Smooth muscle cell (in vitro differentiated cells): Measurements from ENCODE around the gene ACAP2. TPM values are rescaled to one million over a fixed set of nuclear protein-coding genes. Genes with fewer than 3 reads are reported as not detected.

Source experiments
- DNase-seq: peaks from one replicate; lab custom pipeline; 2025; ENCODE audit not compliant: unreplicated experiment; lab: John Stamatoyannopoulos, UW
- H2AFZ ChIP-seq: fragments of 200-600 bp; sonication (generic); 2 replicates; pipeline ENCODE4 v1.6.0; 2016; ENCODE audit warnings: antibody characterized with exemption, low read depth, mild to moderate bottlenecking
- H3F3A ChIP-seq: fragments of 200-600 bp; sonication (generic); 2 replicates; pipeline ENCODE4 v1.6.0; 2017; ENCODE audit warnings: antibody characterized with exemption, low read depth
- H3K27ac ChIP-seq: fragments of 200-600 bp; sonication (generic); 2 replicates; pipeline ENCODE4 v1.5.1; 2016; ENCODE audit warnings: low read depth, mild to moderate bottlenecking
- H3K27me3 ChIP-seq: fragments of 200-600 bp; sonication (generic); 2 replicates; pipeline ENCODE4 v1.6.1; 2016; ENCODE audit warnings: low read depth, mild to moderate bottlenecking
- H3K36me3 ChIP-seq: fragments of 200-600 bp; sonication (generic); 2 replicates; pipeline ENCODE4 v1.5.1; 2016; ENCODE audit warnings: low read depth
- H3K4me1 ChIP-seq: fragments of 200-600 bp; sonication (generic); 2 replicates; pipeline ENCODE4 v1.5.1; 2016; ENCODE audit warnings: low read depth
- H3K4me2 ChIP-seq: fragments of 200-600 bp; sonication (generic); 2 replicates; pipeline ENCODE4 v1.6.0; 2016; ENCODE audit warnings: mild to moderate bottlenecking
- H3K4me3 ChIP-seq: fragments of 200-600 bp; sonication (generic); 2 replicates; pipeline ENCODE4 v1.5.1; 2016; ENCODE audit warnings: mild to moderate bottlenecking
- H3K79me2 ChIP-seq: fragments of 200-600 bp; sonication (generic); 2 replicates; pipeline ENCODE4 v1.6.0; 2016; ENCODE audit warnings: low read depth, mild to moderate bottlenecking
- H3K9ac ChIP-seq: fragments of 200-600 bp; sonication (generic); 2 replicates; pipeline ENCODE4 v1.6.0; 2016; ENCODE audit warnings: low read depth
- H3K9me3 ChIP-seq: fragments of 200-600 bp; sonication (generic); replicated peaks from 2 replicates; pipeline ENCODE4 v1.5.1; 2016; ENCODE audit warnings: low read depth
- H4K20me1 ChIP-seq: fragments of 200-600 bp; sonication (generic); 2 replicates; pipeline ENCODE4 v1.6.0; 2016; ENCODE audit warnings: low read depth
- WGBS: methylation state at CpG from one replicate; pipeline ENCODE4 v1.1.7; 2016; ENCODE audit warnings: low lambda C conversion rate; 5-methylcytosine and 5-hydroxymethylcytosine counted together
- polyA plus RNA-seq: library from polyadenylated mRNA; unstranded; fragments of >200 nt; fragmentation: Nextera tagmentation; extraction: Ambion mirVana; gene quantifications from 2 replicates; pipeline ENCODE4 v1.2.1, GENCODE V29; 2016
- total RNA-seq: library from RNA; depleted of rRNA; stranded (reverse); fragments of >200 nt; gene quantifications from 2 replicates; pipeline ENCODE4 v1.2.3, GENCODE V29; 2014
- TF ChIP-seq, protein P1 (sequence below): fragments of 200-600 bp; sonication (generic); IDR thresholded peaks from 2 replicates; pipeline ENCODE4 v1.5.1; 2017; ENCODE audit warnings: borderline replicate concordance, mild to moderate bottlenecking, antibody characterized with exemption; ENCODE audit not compliant: insufficient read depth, poor library complexity, severe bottlenecking

The ACAP2 gene
- total and polyA plus RNA-seq, 2 experiments from 2014 or later: 19.8 to 41.8 TPM

GRCh38 chr3:195443391-195443989, 670 bp upstream of the ACAP2 start:
- WGBS: 49% methylated on average over 6 of the region's 6 CpGs
- H3K4me2 ChIP-seq: peak overlapping the region; percentile 80
- peaks cover 33% of the 10 kb centered on the region for H4K20me1 ChIP-seq
- H3K36me3 ChIP-seq: no peaks in the 10 kb centered on the region
- no peaks in the 10 kb centered on the region for H3K27me3 ChIP-seq
- no peak overlapping the region for H3K9ac ChIP-seq
- no peak for DNase-seq
- H3K4me3 ChIP-seq: peak overlapping the region; percentile 39
- H3K4me1 ChIP-seq: peaks cover 21% of the 10 kb centered on the region
- peaks cover 33% of the 10 kb centered on the region for H3K79me2 ChIP-seq
- peak overlapping the region; percentile 30 for H3K27ac ChIP-seq
- TF ChIP-seq, protein P1, sequence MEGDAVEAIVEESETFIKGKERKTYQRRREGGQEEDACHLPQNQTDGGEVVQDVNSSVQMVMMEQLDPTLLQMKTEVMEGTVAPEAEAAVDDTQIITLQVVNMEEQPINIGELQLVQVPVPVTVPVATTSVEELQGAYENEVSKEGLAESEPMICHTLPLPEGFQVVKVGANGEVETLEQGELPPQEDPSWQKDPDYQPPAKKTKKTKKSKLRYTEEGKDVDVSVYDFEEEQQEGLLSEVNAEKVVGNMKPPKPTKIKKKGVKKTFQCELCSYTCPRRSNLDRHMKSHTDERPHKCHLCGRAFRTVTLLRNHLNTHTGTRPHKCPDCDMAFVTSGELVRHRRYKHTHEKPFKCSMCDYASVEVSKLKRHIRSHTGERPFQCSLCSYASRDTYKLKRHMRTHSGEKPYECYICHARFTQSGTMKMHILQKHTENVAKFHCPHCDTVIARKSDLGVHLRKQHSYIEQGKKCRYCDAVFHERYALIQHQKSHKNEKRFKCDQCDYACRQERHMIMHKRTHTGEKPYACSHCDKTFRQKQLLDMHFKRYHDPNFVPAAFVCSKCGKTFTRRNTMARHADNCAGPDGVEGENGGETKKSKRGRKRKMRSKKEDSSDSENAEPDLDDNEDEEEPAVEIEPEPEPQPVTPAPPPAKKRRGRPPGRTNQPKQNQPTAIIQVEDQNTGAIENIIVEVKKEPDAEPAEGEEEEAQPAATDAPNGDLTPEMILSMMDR: no peak
- H2AFZ ChIP-seq: peak overlapping the region; percentile 100
- peaks cover 6% of the 10 kb centered on the region for H3F3A ChIP-seq
- no peaks in the 10 kb centered on the region for H3K9me3 ChIP-seq

DNA sequence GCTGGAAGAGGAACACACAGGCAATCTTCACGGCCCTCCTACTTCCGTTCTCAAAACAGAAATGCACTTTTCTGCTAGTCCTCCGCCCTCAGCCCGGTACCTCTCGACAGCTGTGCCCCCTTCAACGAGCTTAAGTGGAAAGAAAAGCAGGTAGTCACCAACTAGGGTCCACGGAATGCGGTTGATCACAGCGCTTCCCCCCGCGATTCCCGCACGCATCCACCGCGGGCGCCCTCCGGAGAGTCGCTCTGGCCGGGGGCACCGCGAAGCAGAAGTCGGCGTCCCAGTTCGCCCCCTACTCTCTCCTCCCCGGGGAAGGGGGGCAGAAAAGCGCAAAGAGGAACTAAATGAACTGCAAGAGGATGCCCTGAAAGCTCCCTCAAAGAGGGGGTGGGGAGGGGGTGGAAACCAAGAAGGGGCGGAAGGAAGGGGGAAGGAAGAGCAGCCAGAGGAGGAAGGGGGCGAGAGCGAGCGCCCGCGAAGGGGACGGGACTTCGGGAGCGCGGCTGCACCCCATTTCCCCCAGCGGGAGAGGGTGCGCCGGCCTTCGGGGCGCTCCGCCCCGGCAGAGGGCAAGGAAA, 738 bp downstream of the ACAP2 start:
- Histone ChIP-seq H3K36me3 (no peaks in the 10 kb centered on the region), H2AFZ (peak overlapping the region; percentile 82), H3K4me3 (peak overlapping the region; percentile 97), H3F3A (peaks cover 6% of the 10 kb centered on the region), H3K4me1 (peaks cover 21% of the 10 kb centered on the region), H3K9ac (peak overlapping the region; percentile 92), H3K79me2 (peaks cover 46% of the 10 kb centered on the region), H3K4me2 (peak overlapping the region; percentile 92), H3K27me3 (no peaks in the 10 kb centered on the region), H3K9me3 (no peaks in the 10 kb centered on the region), H4K20me1 (peaks cover 46% of the 10 kb centered on the region), H3K27ac (peak overlapping the region; percentile 87)
- DNase-seq: peak; percentile 36
- TF ChIP-seq, protein P1: no peak
- 3% methylated on average over 34 of the region's 43 CpGs for WGBS

- H2AFZ ChIP-seq: peak overlapping the region; percentile 82
- H3K9ac ChIP-seq: peak overlapping the region; percentile 92
- peaks cover 6% of the 10 kb centered on the region for H3F3A ChIP-seq
- no peaks in the 10 kb centered on the region for H3K9me3 ChIP-seq
- no peaks in the 10 kb centered on the region for H3K27me3 ChIP-seq
- peak overlapping the region; percentile 87 for H3K27ac ChIP-seq
- H4K20me1 ChIP-seq: peaks cover 51% of the 10 kb centered on the region
- no peaks in the 10 kb centered on the region for H3K36me3 ChIP-seq
- TF ChIP-seq, protein P1: no peak
- peaks cover 21% of the 10 kb centered on the region for H3K4me1 ChIP-seq
- peak overlapping the region; percentile 92 for H3K4me2 ChIP-seq
- H3K4me3 ChIP-seq: peak overlapping the region; percentile 97
- DNase-seq: no peak
- peaks cover 51% of the 10 kb centered on the region for H3K79me2 ChIP-seq
- WGBS: 16% methylated on average over 13 of the region's 13 CpGs
Measured at GRCh38 chr3:195441476-195441991, 1.3 kb downstream of the ACAP2 start.
